ENCODE results near the gene SCGB1A1.

SCGB1A1 gene

GRCh38 chr11:62450543-62451240 is 31.9 kb downstream of the SCGB1A1 start:
- DNase-seq: no peak

GRCh38 chr11:62451241-62451621 is 32.4 kb downstream of the SCGB1A1 start:
- no peak for DNase-seq

GRCh38 chr11:62452261-62452660 is 33.4 kb downstream of the SCGB1A1 start:
- no peak for DNase-seq

- no peak for DNase-seq
Measured at GRCh38 chr11:62452839-62453468, 34.1 kb downstream of the SCGB1A1 start.

GRCh38 chr11:62456630-62457029 is 37.8 kb downstream of the SCGB1A1 start:
- no peak for DNase-seq

GRCh38 chr11:62457478-62457877 is 38.6 kb downstream of the SCGB1A1 start:
- no peak for DNase-seq

GRCh38 chr11:62458212-62459002 is 39.6 kb downstream of the SCGB1A1 start:
- no peak for DNase-seq

GRCh38 chr11:62459080-62459479 is 40.2 kb downstream of the SCGB1A1 start:
- DNase-seq: no peak

- DNase-seq: no peak
Measured at GRCh38 chr11:62461740-62462507, 43.1 kb downstream of the SCGB1A1 start.

GRCh38 chr11:62462508-62462892 is 43.7 kb downstream of the SCGB1A1 start:
- DNase-seq: no peak

- no peak for DNase-seq
Measured at GRCh38 chr11:62463121-62463542, 44.3 kb downstream of the SCGB1A1 start.

GRCh38 chr11:62464655-62465054 is 45.8 kb downstream of the SCGB1A1 start:
- no peak for DNase-seq

GRCh38 chr11:62466444-62466843 is 47.6 kb downstream of the SCGB1A1 start:
- no peak for DNase-seq

- no peak for DNase-seq
Measured at GRCh38 chr11:62468577-62468976, 49.7 kb downstream of the SCGB1A1 start.

GRCh38 chr11:62471603-62472002 is 52.8 kb downstream of the SCGB1A1 start:
- no peak for DNase-seq

GRCh38 chr11:62472063-62472884 is 53.4 kb downstream of the SCGB1A1 start:
- DNase-seq: no peak

All from activated T-cell treated with anti-CD3 and anti-CD28 coated beads, Interleukin-2, amount 50 U/mL, for 1 hour (primary cell).